ENCODE measurements around the gene C3. TPM values are rescaled to one million over a fixed set of nuclear protein-coding genes. Genes with fewer than 3 reads are reported as not detected.
A peak's percentile ranks its signal among the peaks of the same experiment; 100 is the strongest.

C3 gene
- polyA plus RNA-seq, 3 donors: 2.4 to 5.3 (median 3.2) TPM

DNA sequence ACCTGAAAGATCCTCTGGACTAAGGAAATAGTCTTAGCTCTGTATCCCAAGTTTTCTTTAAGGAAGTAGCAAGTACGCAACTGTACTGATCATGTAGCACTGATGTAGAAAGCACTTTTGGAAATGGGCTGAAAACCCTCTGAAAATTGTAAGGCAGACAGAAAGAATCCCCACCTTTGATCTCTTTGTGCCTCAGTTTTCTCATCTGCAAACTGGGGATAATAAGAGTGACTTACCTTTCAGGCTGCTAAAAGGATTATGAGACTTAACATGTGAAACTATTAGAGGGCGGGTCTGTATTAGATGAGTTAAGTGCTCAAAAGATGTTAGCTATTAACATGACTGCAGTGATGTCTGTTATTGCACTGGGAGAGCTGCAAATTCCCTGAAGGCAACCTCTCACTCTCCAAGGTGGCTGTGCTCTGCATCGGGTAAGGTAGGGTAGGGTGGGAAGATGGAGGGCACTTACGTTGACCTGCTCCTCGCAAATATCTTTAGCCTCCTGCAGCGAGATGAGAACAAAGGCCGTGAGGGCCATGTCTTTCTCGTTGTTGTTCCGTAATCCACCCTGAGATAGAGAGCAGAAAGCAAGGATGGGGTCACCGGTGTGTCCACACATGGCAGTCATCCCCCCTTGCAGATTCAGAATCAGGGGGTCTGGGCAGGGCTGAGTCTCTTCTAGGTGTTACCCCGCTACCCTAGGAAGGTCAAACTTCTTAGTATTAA lies 30.1 kb downstream of the C3 start:
- no peak overlapping the region for H3K27ac Mint-ChIP-seq
- TF ChIP-seq CTCF (IDR thresholded peaks at IDR 0.05): no peak
- WGBS (ENCODE audit: insufficient coverage): 82% methylated on average over 5 of the region's 11 CpGs

GRCh38 chr19:6687114-6687513 lies 33.3 kb downstream of the C3 start:
- Histone ChIP-seq H3K36me3 (replicated peaks in 1 of 2; ENCODE audit: control insufficient read depth in 1 of 2, insufficient read depth in 2 of 2, low read length in 2 of 2) (no peaks in the 10 kb centered on the region), H3K4me3 (replicated peaks in 1 of 3; ENCODE audit: low read depth in 2 of 3, low read length in 3 of 3) (no peak overlapping the region), H2AFZ (ENCODE audit: insufficient read depth, low read depth, low read length, poor library complexity, severe bottlenecking) (no peak overlapping the region), H3K9ac (ENCODE audit: insufficient read depth, low read length, poor library complexity, severe bottlenecking) (no peak overlapping the region), H3K27me3 (ENCODE audit: control insufficient read depth in 2 of 2, insufficient read depth in 2 of 2, low read length in 2 of 2) (peaks cover 2 to 9% of the 10 kb centered on the region in 2 donors), H3K79me2 (ENCODE audit: insufficient read depth, low read length) (no peaks in the 10 kb centered on the region), H4K20me1 (ENCODE audit: insufficient read depth, low read length) (no peaks in the 10 kb centered on the region), H3K4me2 (replicated peaks; ENCODE audit: extremely low read depth, low read length, poor library complexity, severe bottlenecking) (no peak overlapping the region), H3K27ac (ENCODE audit: low read depth in 1 of 2, low read length in 2 of 2) (no peak overlapping the region), H3K9me3 (replicated peaks in 1 of 2; ENCODE audit: control insufficient read depth in 1 of 2, insufficient read depth in 1 of 2, low read length in 2 of 2) (peaks cover 0 to 3% of the 10 kb centered on the region in 2 donors), H3K4me1 (ENCODE audit: control insufficient read depth in 1 of 2, insufficient read depth in 2 of 2, low read length in 2 of 2) (peaks cover 17 to 22% of the 10 kb centered on the region in 2 donors)
- peaks cover 0 to 5% of the 10 kb centered on the region in 2 donors for H3K36me3 Mint-ChIP-seq
- peaks cover 14 to 23% (median 18%) of the 10 kb centered on the region in 3 donors for H3K27me3 Mint-ChIP-seq (ENCODE audit: low read depth in 3 of 3)
- DNase-seq: no peak
- H3K9me3 Mint-ChIP-seq: peaks cover 0 to 5% (median 4%) of the 10 kb centered on the region in 7 donors
- 96% methylated on average over 4 of the region's 5 CpGs for WGBS (ENCODE audit: insufficient coverage)
- H3K27ac Mint-ChIP-seq: peak overlapping the region in 1 of 7 donors; percentile 9
- peaks cover 19% of the 10 kb centered on the region for H3K4me1 Mint-ChIP-seq
- H3K4me3 Mint-ChIP-seq: no peak overlapping the region
- TF ChIP-seq CTCF (IDR thresholded peaks at IDR 0.05): no peak
- intact Hi-C loops (cut with micrococcal nuclease): loop anchor here in 1 of 2 donors (5.0 kb wide), 1 partner anchor 35 kb away; the partner anchor contains the start of gene C3

More for the DNA sequence above, 30.1 kb downstream of the C3 start:
- H3K36me3 ChIP-seq (replicated peaks in 1 of 2; ENCODE audit: control insufficient read depth in 1 of 2, insufficient read depth in 2 of 2, low read length in 2 of 2): no peaks in the 10 kb centered on the region
- H2AFZ ChIP-seq (ENCODE audit: insufficient read depth, low read depth, low read length, poor library complexity, severe bottlenecking): no peak overlapping the region
- H3K27me3 ChIP-seq (ENCODE audit: control insufficient read depth in 2 of 2, insufficient read depth in 2 of 2, low read length in 2 of 2): peaks cover 0 to 3% of the 10 kb centered on the region in 2 donors
- H3K4me1 ChIP-seq (ENCODE audit: control insufficient read depth in 1 of 2, insufficient read depth in 2 of 2, low read length in 2 of 2): peaks cover 15 to 19% of the 10 kb centered on the region in 2 donors
- Mint-ChIP-seq H3K4me3 (no peak overlapping the region), H3K27me3 (ENCODE audit: low read depth in 3 of 3) (peaks cover 10 to 26% (median 10%) of the 10 kb centered on the region in 3 donors), H3K9me3 (peaks cover 0 to 7% (median 4%) of the 10 kb centered on the region in 7 donors), H3K4me1 (peaks cover 17% of the 10 kb centered on the region), H3K36me3 (peaks cover 0 to under 1% of the 10 kb centered on the region in 2 donors)
- DNase-seq: no peak
- no peak overlapping the region for H3K4me2 ChIP-seq (replicated peaks; ENCODE audit: extremely low read depth, low read length, poor library complexity, severe bottlenecking)
- no peak overlapping the region for H3K4me3 ChIP-seq (replicated peaks in 1 of 3; ENCODE audit: low read depth in 2 of 3, low read length in 3 of 3)
- H4K20me1 ChIP-seq (ENCODE audit: insufficient read depth, low read length): no peaks in the 10 kb centered on the region
- no peaks in the 10 kb centered on the region for H3K79me2 ChIP-seq (ENCODE audit: insufficient read depth, low read length)
- no peak overlapping the region for H3K9ac ChIP-seq (ENCODE audit: insufficient read depth, low read length, poor library complexity, severe bottlenecking)
- peaks cover 0 to 3% of the 10 kb centered on the region in 2 donors for H3K9me3 ChIP-seq (replicated peaks in 1 of 2; ENCODE audit: control insufficient read depth in 1 of 2, insufficient read depth in 1 of 2, low read length in 2 of 2)
- H3K27ac ChIP-seq (ENCODE audit: low read depth in 1 of 2, low read length in 2 of 2): no peak overlapping the region
- intact Hi-C loops (cut with micrococcal nuclease): no loop called here

All from CD14-positive monocyte (primary cell).